HG02970 (cell line): Measurements from ENCODE around the gene MMADHC.

Experiments
- ATAC-seq: cut with Tn5 transposase; IDR thresholded peaks from one replicate; pipeline ENCODE4 v1.9.1; 2021; ENCODE audit warnings: mild to moderate bottlenecking, moderate library complexity, moderate number of reproducible peaks; ENCODE audit not compliant: unreplicated experiment, low FRiP score

The MMADHC gene

GRCh38 chr2:149559341-149560068 lies 28.1 kb downstream of the MMADHC start:
- no peak for ATAC-seq

- no peak for ATAC-seq
These were observed 31.1 kb downstream of the MMADHC start for GRCh38 chr2:149556452-149556851.

GRCh38 chr2:149552830-149553229 lies 34.7 kb downstream of the MMADHC start:
- ATAC-seq: no peak

GRCh38 chr2:149552226-149552625 lies 35.3 kb downstream of the MMADHC start:
- ATAC-seq: no peak

GRCh38 chr2:149544692-149545091 lies 42.9 kb downstream of the MMADHC start:
- ATAC-seq: no peak

- no peak for ATAC-seq
These were observed 43.7 kb downstream of the MMADHC start for GRCh38 chr2:149543845-149544244.

- ATAC-seq: no peak
These were observed 47.4 kb downstream of the MMADHC start for GRCh38 chr2:149540138-149540537.

GRCh38 chr2:149538138-149538833 lies 49.3 kb downstream of the MMADHC start:
- ATAC-seq: no peak

GRCh38 chr2:149537092-149537726 lies 50.4 kb downstream of the MMADHC start:
- ATAC-seq: no peak

GRCh38 chr2:149536649-149537048 lies 50.9 kb downstream of the MMADHC start:
- ATAC-seq: no peak

- no peak for ATAC-seq
These were observed 52.9 kb downstream of the MMADHC start for GRCh38 chr2:149534674-149535073.

GRCh38 chr2:149528983-149529382 lies 58.6 kb downstream of the MMADHC start:
- ATAC-seq: no peak

GRCh38 chr2:149527998-149528755 lies 59.4 kb downstream of the MMADHC start:
- no peak for ATAC-seq

- ATAC-seq: no peak
These were observed 60.9 kb downstream of the MMADHC start for GRCh38 chr2:149526689-149527088.

GRCh38 chr2:149525323-149525722 lies 62.3 kb downstream of the MMADHC start:
- ATAC-seq: no peak
